ENCODE results near the gene HYAL3. TPM values are rescaled to one million over a fixed set of nuclear protein-coding genes. Genes with fewer than 3 reads are reported as not detected.

HYAL3 gene
- total and polyA plus RNA-seq, 10 of the 15 experiments (the other 5 are each of a cell fraction or from before 2014, with no cell fraction given) = 0.37 to 4.2 (median 2.8) TPM

- TF ChIP-seq EZH2 (IDR thresholded peaks at IDR 0.05; ENCODE audit: borderline replicate concordance, control insufficient read depth, low read depth, low read length) = no peak
- TF ChIP-seq MYC (IDR thresholded peaks at IDR 0.05; ENCODE audit: insufficient read depth, insufficient read length, insufficient replicate concordance, low read length, severe bottlenecking) = no peak
- TF ChIP-seq ZNF274 (IDR thresholded peaks at IDR 0.05; ENCODE audit: insufficient read depth, insufficient read length) = no peak
Observed at GRCh38 chr3:50327129-50327528, 27.9 kb upstream of the HYAL3 start (continued).

- Histone ChIP-seq H4K20me1 (ENCODE audit: control insufficient read depth, insufficient read depth) (no peaks in the 10 kb centered on the region), H3K9ac (ENCODE audit: control insufficient read depth, insufficient read depth, low read length) (no peak overlapping the region), H3K27ac (ENCODE audit: control insufficient read depth, insufficient read depth) (no peak overlapping the region), H3K36me3 (ENCODE audit: control insufficient read depth in 2 of 2, insufficient read depth in 2 of 2, low read length in 1 of 2) (peaks cover 12 to 16% of the 10 kb centered on the region in 2 experiments), H3K4me3 (no peak overlapping the region), H2AFZ (ENCODE audit: control insufficient read depth, low read depth, low read length) (no peak overlapping the region), H3K4me1 (ENCODE audit: control insufficient read depth, insufficient read depth, low read length) (peaks cover 8% of the 10 kb centered on the region), H3K4me2 (ENCODE audit: control insufficient read depth, insufficient read depth) (no peak overlapping the region), H3K9me3 (replicated peaks; ENCODE audit: control insufficient read depth, insufficient read depth, low read length) (no peaks in the 10 kb centered on the region), H3K79me2 (ENCODE audit: control insufficient read depth, insufficient read depth, low read length) (peaks cover 14% of the 10 kb centered on the region), H3K27me3 (replicated peaks in 1 of 2; ENCODE audit: control insufficient read depth in 2 of 2, insufficient read depth in 2 of 2, low read length in 1 of 2) (no peaks in the 10 kb centered on the region)
- 81% methylated on average over 8 of the region's 8 CpGs for WGBS (ENCODE audit: insufficient coverage, insufficient replicate concordance, low lambda C conversion rate, missing lambda C conversion rate)
- POLR2A ChIA-PET = interaction anchor here (3.0 kb wide), 1 partner anchor 11 kb away, joined by 58 read pairs; no protein-coding TSS in a partner anchor
- in situ Hi-C loops (cut with MboI) (no loop called here), intact Hi-C loops (cut with micrococcal nuclease; ENCODE audit: unreplicated experiment) (no loop called here)
- no peak for FAIRE-seq
- ATAC-seq = no peak
- no TSS peak for BruUV-seq (replicated peaks)
- DNase-seq (ENCODE audit: low read depth, low spot score) = no peak
- SMC1A ChIA-PET (ENCODE audit: uncharacterized antibody, unreplicated experiment) = no interaction called here
- RAD21 ChIA-PET (ENCODE audit: unreplicated experiment) = interaction anchor here (3.4 kb wide), 1 partner anchor 11 kb away, joined by 21 read pairs; no protein-coding TSS in a partner anchor
- CTCF ChIA-PET = interaction anchor here (0.7 to 0.9 kb wide), 3 partner anchors 19 to 123 kb away, joined by 3 to 5 read pairs (median 4); partner anchors contain the start of genes HYAL3 and NAA80
- TF ChIP-seq ATF7 (IDR thresholded peaks at IDR 0.05; ENCODE audit: low read depth) = no peak
- TF ChIP-seq SP1 (IDR thresholded peaks at IDR 0.05; ENCODE audit: low read depth, low read length) = no peak
- no peak for TF ChIP-seq GATAD2B (conservative IDR thresholded peaks at IDR 0.05; ENCODE audit: low read depth)
- no peak for TF ChIP-seq HCFC1 (IDR thresholded peaks at IDR 0.05; ENCODE audit: low read length)
- TF ChIP-seq NRF1 (conservative IDR thresholded peaks at IDR 0.05; ENCODE audit: low read depth, low read length) = no peak
- TF ChIP-seq RAD21 (IDR thresholded peaks at IDR 0.05; ENCODE audit: insufficient read depth, low read depth, low read length) = no peak
- no peak for TF ChIP-seq BHLHE40 (IDR thresholded peaks at IDR 0.05; ENCODE audit: borderline replicate concordance in 1 of 2, low read depth in 2 of 2, low read length in 1 of 2)
- no peak for TF ChIP-seq ZBTB11 (CRISPR knock-in tag; IDR thresholded peaks at IDR 0.05)
- no peak for TF ChIP-seq IKZF2 (IDR thresholded peaks at IDR 0.05)
- TF ChIP-seq BCL3 (IDR thresholded peaks at IDR 0.05; ENCODE audit: borderline replicate concordance, insufficient read depth, low read depth, low read length, poor library complexity, severe bottlenecking) = no peak
- no peak for TF ChIP-seq ZBED1 (IDR thresholded peaks at IDR 0.05; ENCODE audit: borderline replicate concordance)
- no peak for TF ChIP-seq RFX5 (IDR thresholded peaks at IDR 0.05; ENCODE audit: low read depth, low read length)
- TF ChIP-seq MYB (IDR thresholded peaks at IDR 0.05; ENCODE audit: borderline replicate concordance, low read depth, low read length) = no peak
- TF ChIP-seq NKRF (conservative IDR thresholded peaks at IDR 0.05) = no peak
Observed at GRCh38 chr3:50326182-50326541, 27.0 kb upstream of the HYAL3 start.

Data from GM12878 (cell line).